Measurements from ENCODE around the gene SLC25A48. TPM values are rescaled to one million over a fixed set of nuclear protein-coding genes. Genes with fewer than 3 reads are reported as not detected.

Gene SLC25A48
- total and polyA plus RNA-seq, 2 of the 4 experiments (the other 2 are of a cell fraction), result not detected

DNA sequence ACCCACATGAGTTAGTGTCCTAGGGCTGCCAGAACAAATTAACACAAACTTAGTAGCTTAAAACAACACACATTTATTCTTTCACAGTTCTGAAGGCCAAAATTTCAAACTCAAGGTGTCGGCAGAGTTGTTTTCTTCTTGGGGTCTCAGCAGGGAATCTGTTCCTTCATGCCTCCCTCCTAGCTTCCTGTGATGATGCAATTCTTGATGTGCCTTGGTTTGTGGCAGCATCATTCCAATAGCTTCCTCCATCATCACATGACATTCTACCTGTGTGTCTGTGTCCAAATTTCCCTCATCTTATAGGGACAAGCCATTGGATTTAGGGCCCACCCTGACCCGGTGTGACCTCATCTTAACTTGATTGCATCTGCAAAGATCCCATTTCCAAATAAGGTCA lies 12.2 kb upstream of the SLC25A48 start:
- H4K8ac ChIP-seq (ENCODE audit: low read depth in 2 of 2, low read length in 2 of 2), result no peak overlapping the region

More for the DNA sequence above, 12.2 kb upstream of the SLC25A48 start:
- H3K27ac ChIP-seq (ENCODE audit: insufficient read depth, low read length), result no peak overlapping the region
- no peaks in the 10 kb centered on the region for H3K9me3 ChIP-seq (ENCODE audit: control insufficient read depth, insufficient read depth, low read length)
- no peaks in the 10 kb centered on the region for H4K20me1 ChIP-seq (ENCODE audit: insufficient read depth, low read length)
- no peaks in the 10 kb centered on the region for H3K79me1 ChIP-seq (ENCODE audit: low read depth in 1 of 2, low read length in 2 of 2)
- no peaks in the 10 kb centered on the region for H3K9me1 ChIP-seq (ENCODE audit: insufficient read depth, low read length)
- no peak overlapping the region for H3K4ac ChIP-seq (ENCODE audit: low read depth, low read length)
- H3K23ac ChIP-seq (ENCODE audit: low read depth, low read length), result no peak overlapping the region
- WGBS, 2 experiments (ENCODE audit: extremely low coverage in 2 of 2, insufficient read length in 1 of 2), result no CpG with 5 or more reads among the region's 2 CpGs
- H2BK120ac ChIP-seq (ENCODE audit: low read depth, low read length), result no peak overlapping the region
- CTCF ChIA-PET, result no interaction called here
- no peak for ATAC-seq (ENCODE audit: low read depth)
- no peak overlapping the region for H3K14ac ChIP-seq (replicated peaks; ENCODE audit: low read depth, low read length)
- no peak overlapping the region for H3K4me3 ChIP-seq (ENCODE audit: insufficient read depth, low read depth, low read length)
- POLR2A ChIA-PET (ENCODE audit: unreplicated experiment), result no interaction called here
- H3K36me3 ChIP-seq (ENCODE audit: control insufficient read depth, insufficient read depth, low read length), result no peaks in the 10 kb centered on the region
- in situ Hi-C loops (cut with MboI; ENCODE audit: low sequenced_read_pairs), result no loop called here
- H3K9ac ChIP-seq (ENCODE audit: low read depth, low read length), result no peak overlapping the region
- H2AK5ac ChIP-seq (ENCODE audit: low read depth, low read length), result no peak overlapping the region
- no peak overlapping the region for H2BK20ac ChIP-seq (ENCODE audit: low read depth, low read length)
- no peak overlapping the region for H3K4me2 ChIP-seq (ENCODE audit: low read depth, low read length)
- H3K4me1 ChIP-seq (ENCODE audit: control insufficient read depth, insufficient read depth, low read length), result no peaks in the 10 kb centered on the region
- H4K5ac ChIP-seq (ENCODE audit: low read depth, low read length), result no peak overlapping the region
- H3K56ac ChIP-seq (ENCODE audit: extremely low read depth, insufficient read depth, low read length), result no peak overlapping the region
- intact Hi-C loops (cut with micrococcal nuclease), result no loop called here
- H2AK9ac ChIP-seq (replicated peaks; ENCODE audit: low read depth, low read length, poor library complexity), result no peak overlapping the region
- dilution Hi-C loops (cut with HindIII; ENCODE audit: low sequenced_read_pairs, unreplicated experiment), result no loop called here
- peaks cover 7% of the 10 kb centered on the region; the same call in 1 of the 2 replicates for H3K27me3 ChIP-seq (ENCODE audit: control insufficient read depth, insufficient read depth, low read length)
- H2BK15ac ChIP-seq (ENCODE audit: low read depth, low read length), result no peak overlapping the region
- no peak overlapping the region for H2BK5ac ChIP-seq (ENCODE audit: low read depth, low read length, poor library complexity, severe bottlenecking)
- BruUV-seq (replicated peaks), result no TSS peak
- TF ChIP-seq MXI1 (IDR thresholded peaks at IDR 0.05; ENCODE audit: borderline replicate concordance, low read depth, low read length) (no peak), CEBPB (IDR thresholded peaks at IDR 0.05; ENCODE audit: low read depth, low read length) (peak; percentile 49; the same call in 1 of the 2 replicates)
- H4K91ac ChIP-seq (ENCODE audit: insufficient read depth, low read depth, low read length), result no peak overlapping the region
- H2AFZ ChIP-seq (replicated peaks; ENCODE audit: low read length, poor library complexity), result no peak overlapping the region
- H3K18ac ChIP-seq (ENCODE audit: low read depth, low read length), result no peak overlapping the region
- no peak for DNase-seq
